OCI-LY7 (cell line): ENCODE results near the gene PPP1R36. TPM values are rescaled to one million over a fixed set of nuclear protein-coding genes. Genes with fewer than 3 reads are reported as not detected.

Experiments
- BruUV-seq: library from RNA; stranded (reverse); fragments of 400-500 nt; replicated peaks from 2 replicates; lab custom pipeline; 2021; lab: Mats Ljungman, UMichigan
- CTCF ChIA-PET: fragments of 300-600 bp; sonication (Branson Sonifier 250); formaldehyde crosslinking; loops from one replicate; lab custom pipeline; 2022; ENCODE audit warnings: antibody characterized with exemption; ENCODE audit not compliant: unreplicated experiment; lab: Charles Lee
- POLR2A ChIA-PET: fragments of 300-600 bp; sonication (Branson Sonifier 250); formaldehyde crosslinking; loops from one replicate; lab custom pipeline; 2022; ENCODE audit warnings: antibody characterized with exemption; lab: Charles Lee
- DNase-seq: peaks from one replicate; pipeline ENCODE4 v3.0.0-alpha.2; 2015; ENCODE audit warnings: low spot score
- H2AFZ ChIP-seq: fragments of 200-600 bp; sonication (generic), shearing (Covaris generic); 2 replicates; pipeline ENCODE4 v1.6.1; 2014; ENCODE audit warnings: mild to moderate bottlenecking, antibody characterized with exemption, low read length, moderate library complexity
- H3K27ac ChIP-seq: fragments of 200-600 bp; sonication (generic); 2 replicates; pipeline ENCODE4 v1.5.1; 2014; ENCODE audit warnings: mixed run types, low read depth, mild to moderate bottlenecking, moderate library complexity, low read length, inconsistent platforms; ENCODE audit not compliant: poor library complexity, severe bottlenecking
- H3K36me3 ChIP-seq: fragments of 200-600 bp; sonication (generic); 2 replicates; pipeline ENCODE4 v1.6.1; 2014; ENCODE audit warnings: mild to moderate bottlenecking, antibody characterized with exemption, low read length, moderate library complexity, mixed read lengths; ENCODE audit not compliant: insufficient read depth
- H3K4me1 ChIP-seq: fragments of 200-600 bp; sonication (generic); 2 replicates; pipeline ENCODE4 v1.5.1; 2014; ENCODE audit warnings: mild to moderate bottlenecking, low read length; ENCODE audit not compliant: insufficient read depth, poor library complexity, severe bottlenecking
- H3K4me2 ChIP-seq: fragments of 200-600 bp; sonication (generic); 2 replicates; pipeline ENCODE4 v1.6.1; 2014; ENCODE audit warnings: mild to moderate bottlenecking, low read length
- H3K4me3 ChIP-seq: fragments of 200-600 bp; sonication (generic); 2 replicates; pipeline ENCODE4 v1.5.1; 2014; ENCODE audit warnings: mild to moderate bottlenecking, low read depth, low read length; ENCODE audit not compliant: poor library complexity, severe bottlenecking
- H3K79me2 ChIP-seq: fragments of 200-600 bp; sonication (generic); 2 replicates; pipeline ENCODE4 v1.6.1; 2016; ENCODE audit warnings: low read depth, mild to moderate bottlenecking, low read length, moderate library complexity, mixed read lengths; ENCODE audit not compliant: insufficient read depth
- H3K9me2 ChIP-seq: fragments of 200-600 bp; sonication (generic); 2 replicates; pipeline ENCODE4 v1.6.1; 2016; ENCODE audit warnings: mild to moderate bottlenecking, low read length, mixed read lengths; ENCODE audit not compliant: insufficient read depth
- H3K9me3 ChIP-seq: fragments of 200-600 bp; sonication (generic); 2 replicates; pipeline ENCODE4 v1.6.1; 2014; ENCODE audit warnings: mild to moderate bottlenecking, mixed run types, low read length, mixed read lengths
- H4K20me1 ChIP-seq: fragments of 200-600 bp; sonication (generic); 2 replicates; pipeline ENCODE4 v1.6.1; 2014; ENCODE audit warnings: mild to moderate bottlenecking, antibody characterized with exemption, low read length, moderate library complexity, mixed read lengths; ENCODE audit not compliant: insufficient read depth
- CTCF ChIP-seq: fragments of 200-600 bp; sonication (generic); conservative IDR thresholded peaks from 2 replicates; pipeline ENCODE4 v1.5.1; 2014; ENCODE audit warnings: mild to moderate bottlenecking, antibody characterized with exemption, low read length, moderate library complexity, mixed read lengths
- EZH2phosphoT487 ChIP-seq: fragments of 200-600 bp; sonication (generic); IDR thresholded peaks from 2 replicates; pipeline ENCODE4 v1.6.1; 2018; ENCODE audit warnings: low read depth, borderline replicate concordance, mild to moderate bottlenecking, mixed run types, antibody characterized with exemption, low read length, moderate library complexity, mixed read lengths
- intact Hi-C: fragments of 100-400 bp; cut with micrococcal nuclease; formaldehyde crosslinking; loops from one replicate; pipeline ENCODE4 v1.10.0; 2022; ENCODE audit not compliant: unreplicated experiment
- total RNA-seq, 2 experiments: library from RNA; depleted of rRNA in 1 of 2; stranded (reverse); fragments of >200 nt in 1 of 2; shearing (Covaris generic) in 1 of 2; gene quantifications; 2 replicates each; pipeline ENCODE4 v1.2.3, GENCODE V29; 2014 to 2022

The PPP1R36 gene
- total RNA-seq, 2 experiments from 2014 or later, result not detected

- Histone ChIP-seq H3K4me2 (peak overlapping the region; percentile 99), H3K4me3 (peak overlapping the region; percentile 87), H4K20me1 (peaks cover 28% of the 10 kb centered on the region), H3K9me3 (no peaks in the 10 kb centered on the region), H3K36me3 (peaks cover 19% of the 10 kb centered on the region), H3K9me2 (no peaks in the 10 kb centered on the region), H3K27ac (peak overlapping the region; percentile 96), H3K4me1 (peaks cover 51% of the 10 kb centered on the region), H3K79me2 (peaks cover 77% of the 10 kb centered on the region), H2AFZ (peak overlapping the region; percentile 67)
- intact Hi-C loops, result loop anchor here (2.0 to 10.0 kb wide), 4 partner anchors 114 to 778 kb away; partner anchors contain the start of genes MTHFD1, SGPP1 and SYNE2
- peak; percentile 34 for DNase-seq
- no TSS peak for BruUV-seq
- ChIA-PET POLR2A (interaction anchor here (0.6 to 3.1 kb wide), 9 partner anchors 9 to 868 kb away, joined by 3 to 13 read pairs (median 4); partner anchors contain the start of gene MTHFD1), CTCF (interaction anchor here (1.0 to 1.1 kb wide), 2 partner anchors 8 to 12 kb away, joined by 3 to 4 read pairs; no protein-coding TSS in a partner anchor)
- no peak for TF ChIP-seq EZH2phosphoT487
- TF ChIP-seq CTCF, result no peak
Measured at GRCh38 chr14:64502887-64503433, 46.8 kb upstream of the PPP1R36 start.

GRCh38 chr14:64503434-64504309, 46.1 kb upstream of the PPP1R36 start, which contains the start of gene ZBTB25:
TSS of gene ZBTB25 (minus strand) at chr14:64503838. CDS start at chr14:64490533, 13,305 bp downstream.
- Histone ChIP-seq H3K36me3 (peaks cover 15% of the 10 kb centered on the region), H4K20me1 (peaks cover 33% of the 10 kb centered on the region), H3K79me2 (peaks cover 81% of the 10 kb centered on the region), H3K4me3 (peak within 1 kb of the TSS; percentile 87), H3K9me3 (no peaks in the 10 kb centered on the region), H3K9me2 (no peaks in the 10 kb centered on the region), H3K4me2 (peak within 1 kb of the TSS; percentile 99), H2AFZ (peak within 1 kb of the TSS; percentile 67), H3K4me1 (peaks cover 55% of the 10 kb centered on the region), H3K27ac (peak within 1 kb of the TSS; percentile 96)
- TF ChIP-seq CTCF, result no peak
- no peak for TF ChIP-seq EZH2phosphoT487
- peak; percentile 92 for DNase-seq
- intact Hi-C loops, result loop anchor here (2.0 to 10.0 kb wide), 5 partner anchors 115 to 779 kb away; partner anchors contain the start of genes MTHFD1, SGPP1 and SYNE2
- CTCF ChIA-PET, result interaction anchor here (0.7 to 1.1 kb wide), 2 partner anchors 12 to 486 kb away, joined by 3 to 4 read pairs; no protein-coding TSS in a partner anchor
- no TSS peak for BruUV-seq
- POLR2A ChIA-PET, result interaction anchor here (0.6 to 2.0 kb wide), 11 partner anchors 8 to 868 kb away, joined by 3 to 12 read pairs (median 3); partner anchors contain the start of gene MTHFD1
